GM12864 (cell line): ENCODE results near the gene ZNF789.
"Not testable (repeated sequence)": the region's sequence is repeated elsewhere in the genome, so short reads cannot be mapped to it uniquely, and the experiment has no call there.

Source experiments
- DNase-seq: peaks from one replicate; pipeline ENCODE4 v3.0.0-alpha.2; 2011; ENCODE audit warnings: low read depth
- H3K4me3 ChIP-seq: 2 replicates; pipeline ENCODE4 v1.5.1; 2011; ENCODE audit warnings: mild to moderate bottlenecking, low read depth, low read length, control low read depth
- TF ChIP-seq, protein P1 (sequence below): IDR thresholded peaks from 2 replicates; pipeline ENCODE4 v1.5.1; 2011; ENCODE audit warnings: low read depth, mild to moderate bottlenecking, moderate library complexity, low read length, control low read depth, inconsistent platforms; ENCODE audit errors: missing control alignments

Gene ZNF789

DNA sequence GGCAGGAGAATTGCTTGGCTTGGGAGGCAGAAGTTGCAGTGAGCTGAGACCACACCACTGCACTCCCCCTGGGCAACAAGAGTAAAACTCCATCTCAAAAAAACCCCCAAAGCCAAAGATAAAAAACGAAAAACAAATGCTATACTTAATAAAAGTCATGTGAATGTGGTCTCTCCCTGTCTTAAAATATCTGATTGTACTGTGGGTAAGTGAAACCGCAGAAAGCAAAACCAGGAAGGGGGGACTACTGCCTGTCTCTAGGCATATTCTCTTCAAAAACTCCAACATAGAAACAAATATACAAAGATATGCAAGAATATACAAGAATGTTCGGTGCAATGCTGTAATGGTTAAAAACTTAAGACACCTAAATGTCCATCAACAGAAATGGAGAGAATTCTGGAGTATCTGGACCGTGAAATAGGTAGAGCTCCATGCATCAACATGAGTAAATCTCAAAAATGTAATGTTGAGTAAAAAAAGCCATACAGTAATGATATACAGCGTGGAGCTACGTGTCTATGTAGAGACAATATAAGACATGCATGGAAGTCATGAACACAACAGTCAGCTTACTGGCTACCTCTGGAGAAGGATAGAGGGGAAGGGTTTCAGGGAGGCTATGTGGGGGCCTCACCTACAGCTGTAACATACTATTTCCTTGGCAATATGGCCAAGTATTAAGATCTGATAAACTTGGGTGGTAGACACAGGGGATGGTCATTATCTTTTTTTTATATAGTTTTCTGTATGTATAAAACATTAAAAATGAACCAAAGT, 25.3 kb downstream of the ZNF789 start:
- H3K4me3 ChIP-seq: peak overlapping the region; percentile 66
- TF ChIP-seq, protein P1, sequence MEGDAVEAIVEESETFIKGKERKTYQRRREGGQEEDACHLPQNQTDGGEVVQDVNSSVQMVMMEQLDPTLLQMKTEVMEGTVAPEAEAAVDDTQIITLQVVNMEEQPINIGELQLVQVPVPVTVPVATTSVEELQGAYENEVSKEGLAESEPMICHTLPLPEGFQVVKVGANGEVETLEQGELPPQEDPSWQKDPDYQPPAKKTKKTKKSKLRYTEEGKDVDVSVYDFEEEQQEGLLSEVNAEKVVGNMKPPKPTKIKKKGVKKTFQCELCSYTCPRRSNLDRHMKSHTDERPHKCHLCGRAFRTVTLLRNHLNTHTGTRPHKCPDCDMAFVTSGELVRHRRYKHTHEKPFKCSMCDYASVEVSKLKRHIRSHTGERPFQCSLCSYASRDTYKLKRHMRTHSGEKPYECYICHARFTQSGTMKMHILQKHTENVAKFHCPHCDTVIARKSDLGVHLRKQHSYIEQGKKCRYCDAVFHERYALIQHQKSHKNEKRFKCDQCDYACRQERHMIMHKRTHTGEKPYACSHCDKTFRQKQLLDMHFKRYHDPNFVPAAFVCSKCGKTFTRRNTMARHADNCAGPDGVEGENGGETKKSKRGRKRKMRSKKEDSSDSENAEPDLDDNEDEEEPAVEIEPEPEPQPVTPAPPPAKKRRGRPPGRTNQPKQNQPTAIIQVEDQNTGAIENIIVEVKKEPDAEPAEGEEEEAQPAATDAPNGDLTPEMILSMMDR: no peak
- DNase-seq: no peak

GRCh38 chr7:99498546-99498944, 25.9 kb downstream of the ZNF789 start:
- no peak for DNase-seq
- H3K4me3 ChIP-seq: peak overlapping the region; percentile 66
- TF ChIP-seq, protein P1: no peak

GRCh38 chr7:99499371-99499720, 26.7 kb downstream of the ZNF789 start:
- peak overlapping the region; percentile 66 for H3K4me3 ChIP-seq
- DNase-seq: no peak
- TF ChIP-seq, protein P1: no peak

DNA sequence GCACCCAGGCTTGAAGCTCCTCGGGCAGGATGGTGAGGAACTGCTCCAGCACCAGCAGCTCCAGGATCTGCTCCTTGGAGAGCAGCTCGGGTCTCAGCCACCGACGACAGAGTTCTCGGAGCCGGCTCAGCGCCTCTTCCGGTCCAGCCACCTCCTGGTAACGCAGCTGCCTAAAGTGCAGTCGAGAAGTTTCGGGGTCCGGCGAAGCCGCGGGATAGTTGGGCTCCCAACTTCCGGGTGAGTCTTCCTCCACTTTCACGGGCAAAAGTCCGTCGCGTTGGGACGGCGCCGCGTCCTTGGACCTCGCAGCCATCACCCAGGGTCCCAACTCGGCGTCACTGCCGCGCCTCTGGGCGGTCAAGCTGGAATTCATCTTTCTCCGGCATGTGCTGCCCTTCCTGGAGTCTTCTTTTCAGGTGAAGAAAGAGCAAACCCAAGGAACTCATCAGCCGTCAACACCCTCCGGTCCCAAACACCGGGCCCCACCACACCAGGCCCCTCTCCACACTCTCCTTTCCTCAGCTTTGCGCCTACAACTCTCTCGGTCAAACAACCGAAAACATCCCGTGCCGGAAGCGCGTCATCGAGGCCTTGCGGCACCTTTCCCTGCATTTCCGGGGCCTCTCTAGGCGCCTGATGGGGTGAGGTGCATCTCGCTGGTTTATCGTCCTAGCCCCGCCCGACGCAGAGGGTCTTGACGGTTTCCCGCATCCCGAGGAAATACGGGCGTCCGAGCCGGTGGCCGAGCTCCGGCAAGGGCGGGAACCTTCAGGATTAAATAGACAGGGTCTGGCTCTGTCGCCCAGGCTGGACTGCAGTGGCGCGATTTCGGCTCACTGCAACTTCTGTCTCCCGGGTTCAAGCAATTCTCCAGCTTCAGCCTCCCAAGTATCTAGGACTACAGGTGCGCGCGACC, 27.3 kb downstream of the ZNF789 start, which contains the start of gene ZNF394:
ZNF394 (minus strand) TSS at position 561 of the 916 bp plus-strand sequence; CDS start at position 373, 188 bp downstream.
- TF ChIP-seq, protein P1: no peak
- DNase-seq: peak; percentile 84
- peak within 1 kb of the TSS; percentile 66 for H3K4me3 ChIP-seq

DNA sequence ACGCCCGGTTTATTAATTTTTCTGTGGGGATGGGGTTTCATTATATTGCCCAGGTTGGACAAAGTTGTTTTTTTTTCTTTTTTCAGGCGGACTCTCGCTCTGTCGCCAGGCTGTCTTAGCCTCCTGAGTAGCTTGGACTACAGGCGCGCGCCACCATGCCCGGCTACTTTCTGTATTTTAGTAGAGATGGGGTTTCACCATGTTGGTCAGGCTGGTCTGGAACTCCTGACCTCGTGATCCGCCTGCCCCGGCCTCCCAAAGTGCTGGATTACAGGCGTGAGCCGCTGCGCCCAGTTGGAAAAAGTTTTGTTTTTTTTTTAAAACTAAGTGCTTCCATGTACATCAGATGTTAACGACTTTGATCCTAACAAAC, 27.9 kb downstream of the ZNF789 start:
- TF ChIP-seq, protein P1: no peak
- DNase-seq: no peak
- peak overlapping the region; percentile 66 for H3K4me3 ChIP-seq

- not testable (repeated sequence) for H3K4me3 ChIP-seq, DNase-seq
Observed at GRCh38 chr7:99501236-99501635, 28.5 kb downstream of the ZNF789 start.

DNA sequence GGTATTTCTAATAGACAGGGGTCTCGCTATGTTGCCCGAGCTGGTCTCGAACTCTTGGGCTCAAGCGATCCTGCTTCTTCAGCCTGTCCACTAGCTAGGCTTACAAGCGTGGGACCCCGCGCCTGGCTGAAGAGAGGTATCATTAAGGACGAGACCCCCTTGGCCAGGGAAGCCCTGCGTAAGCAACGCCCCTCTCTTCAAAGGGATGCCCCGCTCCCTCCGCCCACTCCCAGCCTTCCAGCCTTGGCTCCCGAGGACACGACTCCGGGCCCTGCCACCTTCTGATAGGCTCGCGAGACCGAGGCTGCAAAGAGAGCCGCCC, 31.6 kb downstream of the ZNF789 start:
- TF ChIP-seq, protein P1: no peak
- no peak for DNase-seq
- peak overlapping the region; percentile 82 for H3K4me3 ChIP-seq
